Right atrium auricular region (tissue), 2 donors: ENCODE data around the gene LHFPL6. TPM values are rescaled to one million over a fixed set of nuclear protein-coding genes. Genes with fewer than 3 reads are reported as not detected.

Experiments used
- DNase-seq: peaks from one replicate; pipeline ENCODE4 v3.0.0-alpha.2; 2019; ENCODE audit warnings: low spot score
- H3K27ac ChIP-seq, 2 donors: fragments of 200-600 bp; sonication (generic); 1 replicate in 1 of 2; 2 replicates in 1 of 2; pipeline ENCODE4 v1.5.1; 2016 to 2019
- H3K27me3 ChIP-seq, 2 donors: fragments of 200-600 bp; sonication (generic); one replicate each; pipeline versions ENCODE4 v1.5.1 to v1.6.0; 2017 to 2019
- H3K36me3 ChIP-seq: fragments of 200-600 bp; sonication (generic); one replicate; pipeline ENCODE4 v1.5.1; 2016
- H3K4me1 ChIP-seq, 2 donors: fragments of 200-600 bp; sonication (generic); one replicate each; pipeline versions ENCODE4 v1.5.1 to v1.6.0; 2017 to 2019
- H3K4me3 ChIP-seq, 2 donors: fragments of 200-600 bp; sonication (generic); 1 replicate in 1 of 2; 2 replicates in 1 of 2; pipeline ENCODE4 v1.5.1; 2017 to 2019; ENCODE audit warnings: mild to moderate bottlenecking in 1 of 2, moderate library complexity in 1 of 2
- H3K9me3 ChIP-seq, 2 donors: fragments of 200-600 bp; sonication (generic); one replicate each; pipeline ENCODE4 v1.5.1; 2019
- total RNA-seq, 2 donors: library from RNA; depleted of rRNA; stranded (reverse); fragments of >200 nt; gene quantifications; one replicate each; pipeline ENCODE4 v1.1.0, GENCODE V29; 2016
- TF ChIP-seq, protein P1 (sequence below), 2 donors: fragments of 200-600 bp; sonication (generic); IDR thresholded peaks; one replicate each; pipeline ENCODE4 v1.5.1; 2019; ENCODE audit warnings: antibody characterized with exemption in 2 of 2

LHFPL6 gene
- total RNA-seq, 2 donors from 2014 or later: 39.0 to 57.2 TPM

DNA sequence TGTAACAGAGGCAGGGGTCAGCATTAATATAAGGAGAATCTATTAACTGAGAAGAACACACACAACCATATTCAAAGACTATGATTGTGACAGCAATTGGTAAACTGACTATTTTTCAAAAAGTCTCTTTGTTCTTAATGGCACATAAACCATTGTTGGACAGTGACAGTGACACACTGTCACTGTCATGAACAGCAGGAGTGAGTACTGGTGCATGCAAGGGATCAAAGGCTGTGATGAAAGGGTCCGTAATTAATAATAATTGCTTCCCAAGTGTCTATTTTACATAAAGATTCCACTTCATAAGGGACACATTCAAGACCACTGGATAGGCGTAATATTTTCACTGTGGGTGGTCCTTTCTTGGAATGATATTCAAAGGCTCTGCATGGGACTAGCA is 50.7 kb downstream of the LHFPL6 start:
- Histone ChIP-seq H3K4me1 (peaks cover 0 to 10% of the 10 kb centered on the region in 2 donors), H3K27ac (no peak overlapping the region), H3K9me3 (no peaks in the 10 kb centered on the region), H3K4me3 (no peak overlapping the region), H3K36me3 (no peaks in the 10 kb centered on the region), H3K27me3 (no peaks in the 10 kb centered on the region)
- TF ChIP-seq, protein P1, sequence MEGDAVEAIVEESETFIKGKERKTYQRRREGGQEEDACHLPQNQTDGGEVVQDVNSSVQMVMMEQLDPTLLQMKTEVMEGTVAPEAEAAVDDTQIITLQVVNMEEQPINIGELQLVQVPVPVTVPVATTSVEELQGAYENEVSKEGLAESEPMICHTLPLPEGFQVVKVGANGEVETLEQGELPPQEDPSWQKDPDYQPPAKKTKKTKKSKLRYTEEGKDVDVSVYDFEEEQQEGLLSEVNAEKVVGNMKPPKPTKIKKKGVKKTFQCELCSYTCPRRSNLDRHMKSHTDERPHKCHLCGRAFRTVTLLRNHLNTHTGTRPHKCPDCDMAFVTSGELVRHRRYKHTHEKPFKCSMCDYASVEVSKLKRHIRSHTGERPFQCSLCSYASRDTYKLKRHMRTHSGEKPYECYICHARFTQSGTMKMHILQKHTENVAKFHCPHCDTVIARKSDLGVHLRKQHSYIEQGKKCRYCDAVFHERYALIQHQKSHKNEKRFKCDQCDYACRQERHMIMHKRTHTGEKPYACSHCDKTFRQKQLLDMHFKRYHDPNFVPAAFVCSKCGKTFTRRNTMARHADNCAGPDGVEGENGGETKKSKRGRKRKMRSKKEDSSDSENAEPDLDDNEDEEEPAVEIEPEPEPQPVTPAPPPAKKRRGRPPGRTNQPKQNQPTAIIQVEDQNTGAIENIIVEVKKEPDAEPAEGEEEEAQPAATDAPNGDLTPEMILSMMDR (IDR thresholded peaks at IDR 0.05): no peak
- no peak for DNase-seq

DNA sequence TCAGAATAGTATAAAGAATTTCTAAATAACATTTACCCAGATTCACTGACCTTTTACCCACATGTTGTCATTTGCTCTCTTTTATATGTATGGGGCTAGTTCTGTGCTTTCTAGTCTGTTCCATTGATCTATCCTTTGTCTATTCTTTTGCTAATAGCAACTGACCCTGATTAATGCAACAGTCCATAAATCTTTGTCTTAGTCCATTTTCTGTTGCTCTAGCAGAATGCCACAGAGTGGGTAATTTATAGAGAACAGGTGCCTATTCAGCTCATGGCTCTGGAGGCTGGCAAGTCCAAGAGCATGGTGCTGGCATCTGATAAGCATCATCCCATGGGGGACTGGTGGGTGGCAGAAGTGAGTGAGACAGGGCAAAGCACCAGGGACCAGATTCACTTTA is 52.1 kb downstream of the LHFPL6 start:
- no peak for DNase-seq
- TF ChIP-seq, protein P1 (IDR thresholded peaks at IDR 0.05): no peak
- H3K4me1 ChIP-seq: peaks cover 0 to 5% of the 10 kb centered on the region in 2 donors
- no peaks in the 10 kb centered on the region for H3K36me3 ChIP-seq
- no peaks in the 10 kb centered on the region for H3K9me3 ChIP-seq
- no peak overlapping the region for H3K4me3 ChIP-seq
- no peak overlapping the region for H3K27ac ChIP-seq
- no peaks in the 10 kb centered on the region for H3K27me3 ChIP-seq

DNA sequence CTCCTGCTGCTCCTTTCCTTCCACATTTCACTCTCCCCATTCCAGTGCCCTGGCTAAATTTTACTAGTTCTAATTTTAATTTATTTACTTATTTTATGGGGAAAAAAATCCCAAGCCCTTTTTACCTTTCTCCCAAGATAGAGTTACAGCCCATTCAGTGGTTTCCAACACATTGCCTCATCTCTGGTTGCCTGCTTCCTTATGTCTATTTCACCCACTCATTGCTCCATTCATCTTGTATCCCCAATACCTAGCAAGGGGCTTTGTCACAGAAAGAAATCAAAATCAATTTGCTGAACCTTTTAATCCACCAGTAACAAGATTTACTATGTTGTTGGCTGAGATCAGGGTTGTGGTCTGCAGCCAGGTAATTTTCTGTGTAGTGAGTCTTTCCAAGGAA is 55.9 kb downstream of the LHFPL6 start:
- H3K27me3 ChIP-seq: no peaks in the 10 kb centered on the region
- H3K4me3 ChIP-seq: no peak overlapping the region
- no peak for DNase-seq
- H3K9me3 ChIP-seq: no peaks in the 10 kb centered on the region
- TF ChIP-seq, protein P1 (IDR thresholded peaks at IDR 0.05): no peak
- H3K27ac ChIP-seq: no peak overlapping the region
- no peaks in the 10 kb centered on the region for H3K36me3 ChIP-seq
- peaks cover 0 to 7% of the 10 kb centered on the region in 2 donors for H3K4me1 ChIP-seq

DNA sequence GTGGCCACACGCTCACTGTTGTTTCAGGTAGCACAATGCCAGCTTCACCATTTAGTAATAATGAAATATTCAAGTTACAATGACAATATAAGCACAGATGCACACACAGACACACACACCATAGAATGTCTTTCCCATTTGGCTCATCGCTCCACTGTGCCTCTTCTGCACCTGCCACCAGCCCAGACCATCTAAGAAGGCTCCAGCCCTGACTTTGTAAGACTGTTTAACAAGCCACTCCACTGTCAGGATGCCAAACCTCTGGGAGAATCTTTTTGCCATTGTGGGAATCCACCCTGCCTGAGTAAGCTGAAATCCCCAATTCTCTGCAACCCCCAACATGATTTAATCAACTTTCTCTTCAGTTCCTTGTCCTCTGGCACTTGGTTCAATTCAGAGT is 60.6 kb downstream of the LHFPL6 start:
- Histone ChIP-seq H3K4me3 (no peak overlapping the region), H3K27ac (no peak overlapping the region), H3K4me1 (peaks cover 0 to 32% of the 10 kb centered on the region in 2 donors), H3K36me3 (no peaks in the 10 kb centered on the region), H3K9me3 (no peaks in the 10 kb centered on the region), H3K27me3 (no peaks in the 10 kb centered on the region)
- no peak for DNase-seq
- TF ChIP-seq, protein P1 (IDR thresholded peaks at IDR 0.05): no peak

DNA sequence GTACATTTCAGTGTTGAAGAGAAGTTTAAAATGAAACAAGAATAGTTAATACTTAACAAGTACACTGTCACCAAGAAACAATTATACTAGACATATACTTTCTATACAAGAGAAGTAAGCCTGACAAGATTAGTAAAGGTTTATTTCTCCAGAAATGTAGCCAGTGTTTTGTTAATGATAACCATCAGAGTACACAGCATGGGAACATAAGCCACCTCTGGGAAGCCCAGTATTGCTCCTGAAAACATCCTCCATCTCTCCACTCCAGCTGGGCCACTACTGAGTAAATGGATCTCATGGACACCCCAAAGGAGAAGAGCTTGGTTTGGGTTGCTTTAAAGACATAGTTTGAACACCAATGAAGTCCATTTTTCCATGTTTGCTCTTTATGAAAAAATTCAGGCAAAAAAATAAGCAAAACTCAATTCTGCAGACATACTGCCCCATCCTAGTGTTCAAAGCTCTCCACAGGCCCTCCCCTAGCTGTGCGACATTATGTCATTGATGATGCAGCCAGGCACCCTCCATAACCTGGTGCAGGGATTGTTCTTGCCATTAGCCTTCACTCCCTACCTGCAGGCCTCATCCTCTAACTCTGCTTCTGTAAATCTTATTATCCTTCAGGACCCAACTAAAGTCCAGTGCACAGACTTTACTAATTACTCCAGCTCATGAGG is 61.9 kb downstream of the LHFPL6 start:
- Histone ChIP-seq H3K4me3 (no peak overlapping the region), H3K27ac (no peak overlapping the region), H3K27me3 (no peaks in the 10 kb centered on the region), H3K9me3 (no peaks in the 10 kb centered on the region), H3K36me3 (no peaks in the 10 kb centered on the region), H3K4me1 (peaks cover 0 to 44% of the 10 kb centered on the region in 2 donors)
- DNase-seq: no peak
- TF ChIP-seq, protein P1 (IDR thresholded peaks at IDR 0.05): no peak
